H1 (cell line): Measurements from ENCODE around the gene GCKR. TPM values are rescaled to one million over a fixed set of nuclear protein-coding genes. Genes with fewer than 3 reads are reported as not detected.

Experiments used
- CTCF ChIA-PET: fragments of 300-600 bp; sonication (Branson Sonifier 250); formaldehyde crosslinking; loops from one replicate; lab custom pipeline; 2021; ENCODE audit not compliant: partially characterized antibody; lab: Charles Lee
- POLR2A ChIA-PET: fragments of 300-600 bp; sonication (Branson Sonifier 250); formaldehyde crosslinking; loops from one replicate; lab custom pipeline; 2021; ENCODE audit warnings: inconsistent platforms; ENCODE audit not compliant: partially characterized antibody; lab: Charles Lee
- DNase-seq, 2 experiments: peaks; one replicate each; pipeline versions ENCODE4 v3.0.0 to v3.0.0-alpha.2; 2010 to 2022; ENCODE audit warnings: low spot score in 2 of 2, low read depth in 1 of 2, mixed read lengths in 1 of 2
- FAIRE-seq: peaks from 2 replicates; lab custom pipeline; 2011; peaks lifted over from hg19 to GRCh38; lab: Jason Lieb, UNC
- H2AFZ ChIP-seq: 2 replicates; pipeline ENCODE4 v1.8.1; 2012; ENCODE audit warnings: low read length, inconsistent platforms
- H2AK5ac ChIP-seq: 2 replicates; pipeline ENCODE4 v1.6.1; 2013; ENCODE audit warnings: low read depth, low read length
- H2BK120ac ChIP-seq: replicated peaks from 2 replicates; pipeline ENCODE3; 2013; ENCODE audit warnings: low read depth, low read length, inconsistent platforms
- H2BK12ac ChIP-seq: 2 replicates; pipeline ENCODE4 v1.6.1; 2013; ENCODE audit warnings: low read depth, low read length
- H2BK15ac ChIP-seq: 2 replicates; pipeline ENCODE4 v1.6.1; 2013; ENCODE audit warnings: low read length
- H2BK20ac ChIP-seq: 2 replicates; pipeline ENCODE4 v1.6.1; 2013; ENCODE audit warnings: low read length
- H2BK5ac ChIP-seq: 2 replicates; pipeline ENCODE4 v1.6.1; 2013; ENCODE audit warnings: low read depth, low read length
- H3K14ac ChIP-seq: 2 replicates; pipeline ENCODE4 v1.6.1; 2013; ENCODE audit warnings: inconsistent platforms; ENCODE audit not compliant: insufficient read length
- H3K18ac ChIP-seq: 2 replicates; pipeline ENCODE4 v1.6.1; 2013; ENCODE audit warnings: low read length; ENCODE audit errors: extremely low read depth
- H3K23ac ChIP-seq: 2 replicates; pipeline ENCODE4 v1.6.1; 2013; ENCODE audit warnings: inconsistent platforms; ENCODE audit not compliant: insufficient read length
- H3K23me2 ChIP-seq: 2 replicates; pipeline ENCODE4 v1.6.1; 2013; ENCODE audit warnings: low read depth, low read length
- H3K27ac ChIP-seq: 2 replicates; pipeline ENCODE4 v1.6.1; 2011; ENCODE audit warnings: low read depth, low read length, inconsistent platforms
- H3K27me3 ChIP-seq, 4 experiments: replicated peaks in 1 of 4; 1 replicate in 1 of 4; 2 replicates in 3 of 4; pipeline versions ENCODE4 v1.6.1 to v1.8.1; 2011 to 2013; ENCODE audit warnings: low read length in 3 of 4, mild to moderate bottlenecking in 3 of 4, inconsistent platforms in 2 of 4, mixed read lengths in 2 of 4, moderate library complexity in 1 of 4; ENCODE audit not compliant: control insufficient read depth in 3 of 4, insufficient read depth in 3 of 4; ENCODE audit errors: extremely low read depth in 1 of 4
- H3K36me3 ChIP-seq, 4 experiments: 2 replicates each; pipeline versions ENCODE4 v1.6.1 to v1.8.1; 2011 to 2013; ENCODE audit warnings: mild to moderate bottlenecking in 4 of 4, low read length in 3 of 4, moderate library complexity in 2 of 4, control low read depth in 1 of 4, inconsistent platforms in 1 of 4; ENCODE audit not compliant: insufficient read depth in 4 of 4, control insufficient read depth in 2 of 4
- H3K4ac ChIP-seq: replicated peaks from 2 replicates; pipeline ENCODE3; 2013; ENCODE audit warnings: low read length, low read depth, mixed read lengths, inconsistent platforms; ENCODE audit not compliant: insufficient read length
- H3K4me1 ChIP-seq, 4 experiments: replicated peaks in 1 of 4; 1 replicate in 1 of 4; 2 replicates in 3 of 4; pipeline versions ENCODE4 v1.6.1 to v1.8.1; 2011 to 2013; ENCODE audit warnings: low read length in 3 of 4, inconsistent platforms in 2 of 4, mixed read lengths in 1 of 4; ENCODE audit not compliant: insufficient read depth in 4 of 4, control insufficient read depth in 3 of 4
- H3K4me2 ChIP-seq, 2 experiments: 2 replicates each; pipeline versions ENCODE4 v1.6.1 to v1.8.1; 2011 to 2013; ENCODE audit warnings: low read depth in 2 of 2, low read length in 2 of 2, control low read depth in 1 of 2, inconsistent platforms in 1 of 2, mild to moderate bottlenecking in 1 of 2; ENCODE audit not compliant: insufficient read depth in 1 of 2
- H3K4me3 ChIP-seq, 4 experiments: fragments of 200-600, 300-600 bp in 1 of 4; sonication (generic), shearing (Covaris generic), sonication (Bioruptor Twin) in 1 of 4; 2 replicates each; pipeline versions ENCODE4 v1.5.1 to v1.8.1; 2011 to 2016; ENCODE audit warnings: low read length in 4 of 4, low read depth in 3 of 4, control low read depth in 2 of 4, inconsistent platforms in 2 of 4, mild to moderate bottlenecking in 2 of 4, mixed read lengths in 1 of 4, moderate library complexity in 1 of 4; ENCODE audit not compliant: insufficient read depth in 2 of 4; ENCODE audit errors: extremely low read depth in 1 of 4
- H3K56ac ChIP-seq: replicated peaks from 2 replicates; pipeline ENCODE3; 2013; ENCODE audit warnings: low read depth, mild to moderate bottlenecking, mixed read lengths, low read length, inconsistent platforms; ENCODE audit not compliant: insufficient read length
- H3K79me1 ChIP-seq: 2 replicates; pipeline ENCODE4 v1.6.1; 2013; ENCODE audit warnings: low read depth, low read length, control low read depth
- H3K79me2 ChIP-seq, 2 experiments: 2 replicates each; pipeline versions ENCODE4 v1.6.1 to v1.8.1; 2012 to 2013; ENCODE audit warnings: low read length in 2 of 2, mild to moderate bottlenecking in 2 of 2, inconsistent platforms in 1 of 2; ENCODE audit not compliant: insufficient read depth in 2 of 2, control insufficient read depth in 1 of 2
- H3K9ac ChIP-seq, 4 experiments: replicated peaks in 1 of 4; 1 replicate in 1 of 4; 2 replicates in 3 of 4; pipeline versions ENCODE4 v1.6.1 to v1.8.1; 2011 to 2013; ENCODE audit warnings: low read depth in 3 of 4, low read length in 3 of 4, control low read depth in 2 of 4, mild to moderate bottlenecking in 2 of 4, moderate library complexity in 2 of 4, inconsistent platforms in 1 of 4; ENCODE audit errors: extremely low read depth in 1 of 4
- H3K9me3 ChIP-seq, 2 experiments: 2 replicates each; pipeline versions ENCODE4 v1.6.1 to v1.8.1; 2012 to 2013; ENCODE audit warnings: mild to moderate bottlenecking in 2 of 2, moderate library complexity in 2 of 2, control low read depth in 1 of 2, inconsistent platforms in 1 of 2, low read depth in 1 of 2, low read length in 1 of 2, mixed read lengths in 1 of 2; ENCODE audit not compliant: insufficient read depth in 2 of 2
- H4K20me1 ChIP-seq, 2 experiments: replicated peaks in 1 of 2; 2 replicates each; pipeline versions ENCODE3 to v1.8.1; 2011 to 2013; ENCODE audit warnings: inconsistent platforms in 2 of 2, low read length in 2 of 2, mild to moderate bottlenecking in 1 of 2; ENCODE audit not compliant: insufficient read depth in 2 of 2, control insufficient read depth in 1 of 2
- H4K5ac ChIP-seq: 2 replicates; pipeline ENCODE4 v1.6.1; 2013; ENCODE audit warnings: low read length, low read depth, mixed read lengths, inconsistent platforms; ENCODE audit not compliant: insufficient read length
- H4K8ac ChIP-seq: 2 replicates; pipeline ENCODE4 v1.8.0; 2013; ENCODE audit warnings: mild to moderate bottlenecking, moderate library complexity, low read length, inconsistent platforms; ENCODE audit not compliant: insufficient read depth; ENCODE audit errors: extremely low read depth
- H4K91ac ChIP-seq: replicated peaks from 2 replicates; pipeline ENCODE3; 2013; ENCODE audit warnings: low read length, mixed read lengths, inconsistent platforms; ENCODE audit not compliant: insufficient read length
- CEBPB ChIP-seq: IDR thresholded peaks from 2 replicates; pipeline ENCODE4 v1.6.1; 2012; ENCODE audit warnings: low read depth, low read length
- CHD1 ChIP-seq: IDR thresholded peaks from 2 replicates; pipeline ENCODE4 v1.6.1; 2012; ENCODE audit warnings: low read depth, low read length, improper control_type of control experiment
- CHD2 ChIP-seq: IDR thresholded peaks from 2 replicates; pipeline ENCODE4 v1.6.1; 2012; ENCODE audit warnings: low read length, improper control_type of control experiment
- CTBP2 ChIP-seq: IDR thresholded peaks from 2 replicates; pipeline ENCODE4 v1.7.0; 2011; ENCODE audit warnings: borderline replicate concordance, mild to moderate bottlenecking, moderate library complexity, mixed read lengths, low read length; ENCODE audit not compliant: insufficient read depth, insufficient read length
- EGR1 ChIP-seq: IDR thresholded peaks from 2 replicates; pipeline ENCODE4 v1.6.1; 2011; ENCODE audit warnings: low read depth, low read length, borderline replicate concordance
- JUND ChIP-seq: IDR thresholded peaks from 2 replicates; pipeline ENCODE4 v1.6.1; 2011; ENCODE audit warnings: mild to moderate bottlenecking, improper control_type of control experiment, low read length
- NRF1 ChIP-seq: IDR thresholded peaks from 2 replicates; pipeline ENCODE4 v1.6.1; 2011; ENCODE audit warnings: mild to moderate bottlenecking, low read depth, low read length, improper control_type of control experiment
- PHF8 ChIP-seq: fragments of 200-600 bp; sonication (generic); conservative IDR thresholded peaks from 2 replicates; pipeline ENCODE4 v1.7.1; 2012; ENCODE audit warnings: low read depth, mild to moderate bottlenecking, inconsistent platforms, low read length, moderate library complexity
- RAD21 ChIP-seq, 2 experiments: IDR thresholded peaks in 1 of 2; conservative IDR thresholded peaks in 1 of 2; 2 replicates each; pipeline ENCODE4 v1.6.1; 2011; ENCODE audit warnings: low read depth in 2 of 2, low read length in 2 of 2, improper control_type of control experiment in 1 of 2, inconsistent platforms in 1 of 2, mild to moderate bottlenecking in 1 of 2, moderate library complexity in 1 of 2
- SIN3A ChIP-seq, 2 experiments: IDR thresholded peaks in 1 of 2; conservative IDR thresholded peaks in 1 of 2; 2 replicates each; pipeline ENCODE4 v1.6.1; 2011 to 2012; ENCODE audit warnings: low read length in 2 of 2, improper control_type of control experiment in 1 of 2, low read depth in 1 of 2, mild to moderate bottlenecking in 1 of 2
- SP1 ChIP-seq: IDR thresholded peaks from 2 replicates; pipeline ENCODE4 v1.6.1; 2011; ENCODE audit warnings: low read depth, low read length
- SUZ12 ChIP-seq: fragments of 200-600 bp; sonication (generic); IDR thresholded peaks from 2 replicates; pipeline ENCODE4 v1.6.1; 2012; ENCODE audit warnings: mild to moderate bottlenecking, inconsistent platforms, low read length, moderate library complexity, mixed read lengths
- TAF7 ChIP-seq: optimal IDR thresholded peaks from 2 replicates; pipeline ENCODE3; 2011; ENCODE audit warnings: low read depth, mild to moderate bottlenecking, inconsistent platforms, low read length, moderate library complexity, borderline replicate concordance
- TBP ChIP-seq: IDR thresholded peaks from 2 replicates; pipeline ENCODE4 v1.6.1; 2011; ENCODE audit warnings: low read depth, low read length, improper control_type of control experiment
- YY1 ChIP-seq: IDR thresholded peaks from 2 replicates; pipeline ENCODE4 v1.6.1; 2011; ENCODE audit warnings: low read depth, mild to moderate bottlenecking, low read length
- WGBS, 2 experiments: shearing (Covaris generic) in 1 of 2; methylation state at CpG; one replicate each; pipeline versions ENCODE4 v1.1.6 to v1.1.7; 2013 to 2015; ENCODE audit warnings: low lambda C conversion rate in 2 of 2, mixed read lengths in 2 of 2, inconsistent platforms in 1 of 2, low coverage in 1 of 2, missing lambda C conversion rate in 1 of 2; ENCODE audit not compliant: insufficient replicate concordance in 2 of 2, insufficient coverage in 1 of 2, insufficient read length in 1 of 2; ENCODE audit errors: extremely low coverage in 1 of 2, missing lambda C conversion rate in 1 of 2; 5-methylcytosine and 5-hydroxymethylcytosine counted together
- polyA plus RNA-seq, 7 experiments: library from polyadenylated mRNA; depleted of rRNA in 3 of 7; stranded (reverse) in 5 of 7; unstranded in 2 of 7; fragments of >200 nt in 5 of 7; fragments of 200-250 nt in 2 of 7; gene quantifications; 1 replicate in 5 of 7; 2 replicates in 1 of 7; 4 replicates in 1 of 7; pipeline versions ENCODE4 v1.2.1 to v1.2.3, GENCODE V29; 2011 to 2013; ENCODE audit warnings: missing spikeins in 2 of 7, mixed read lengths in 2 of 7
- total RNA-seq: library from RNA; stranded (reverse); fragmentation: NEBNext Ultra II Directional; extraction: Animal tissue kit (Norgen Biotek cat#: 25700); gene quantifications from 2 replicates; pipeline ENCODE4 v1.2.1, GENCODE V29; 2021

The GCKR gene
- total and polyA plus RNA-seq, 2 of the 8 experiments (the other 6 are each of a cell fraction or from before 2014, with no cell fraction given), result 0.30 to 1.2 TPM

GRCh38 chr2:27527182-27527581, 30.5 kb downstream of the GCKR start:
- Histone ChIP-seq H4K8ac (no peak overlapping the region), H3K23ac (no peak overlapping the region), H2BK5ac (no peak overlapping the region), H3K4me1 (no peaks in the 10 kb centered on the region), H3K56ac (peak overlapping the region; percentile 49), H2AK5ac (no peak overlapping the region), H3K36me3 (no peaks in the 10 kb centered on the region), H4K20me1 (no peaks in the 10 kb centered on the region), H2AFZ (no peak overlapping the region), H3K4me2 (no peak overlapping the region), H3K79me1 (no peaks in the 10 kb centered on the region), H3K18ac (no peak overlapping the region), H4K91ac (no peak overlapping the region), H3K27me3 (no peaks in the 10 kb centered on the region), H3K27ac (no peak overlapping the region), H3K23me2 (no peaks in the 10 kb centered on the region), H2BK15ac (no peak overlapping the region), H3K4ac (no peak overlapping the region), H3K4me3 (no peak overlapping the region), H3K9ac (no peak overlapping the region), H3K9me3 (no peaks in the 10 kb centered on the region), H2BK120ac (no peak overlapping the region), H4K5ac (no peak overlapping the region), H2BK12ac (no peak overlapping the region), H3K14ac (no peak overlapping the region), H2BK20ac (no peak overlapping the region), H3K79me2 (no peaks in the 10 kb centered on the region)
- DNase-seq (no peak), FAIRE-seq (no peak)
- CTCF ChIA-PET, result interaction anchor here (0.7 kb wide), 1 partner anchor 71 kb away, joined by 3 read pairs; no protein-coding TSS in a partner anchor
- POLR2A ChIA-PET, result interaction anchor here (0.7 to 1.2 kb wide), 2 partner anchors 55 to 136 kb away, joined by 3 to 5 read pairs; partner anchors contain the start of gene SUPT7L
- 83% methylated on average over 3 of the region's 3 CpGs; no CpG with 5 or more reads in 1 of the 2 experiments for WGBS, 2 experiments
- TF ChIP-seq JUND (no peak), PHF8 (no peak), YY1 (no peak), NRF1 (no peak), CTBP2 (no peak), SP1 (no peak), CHD2 (no peak), TAF7 (no peak), CHD1 (no peak), TBP (no peak), EGR1 (no peak), RAD21 (IDR thresholded peaks at IDR 0.05 in 1 of 2, conservative IDR thresholded peaks at IDR 0.05 in 1 of 2; ENCODE audit: low read depth in 2 of 2, low read length in 2 of 2) (no peak), CEBPB (no peak), SIN3A (conservative IDR thresholded peaks at IDR 0.05 in 1 of 2, IDR thresholded peaks at IDR 0.05 in 1 of 2; ENCODE audit: low read depth in 1 of 2, low read length in 2 of 2) (no peak), SUZ12 (no peak)
